WTC11 (cell line): ENCODE results near the gene OGFOD2.

Source experiments
- JUN ChIP-seq: sonication (generic); formaldehyde crosslinking; IDR thresholded peaks from 2 replicates; pipeline ENCODE4 v1.8.0; 2023; ENCODE audit warnings: mild to moderate bottlenecking, missing genetic modification reagents
- TF ChIP-seq, protein P1 (sequence below): fragments of 200-600 bp; IDR thresholded peaks from 2 replicates; pipeline ENCODE4 v1.8.0; 2022; ENCODE audit warnings: antibody characterized with exemption
- TF ChIP-seq, protein P2 (sequence below): sonication (generic); formaldehyde crosslinking; conservative IDR thresholded peaks from 2 replicates; pipeline ENCODE4 v1.8.1; 2023; ENCODE audit warnings: mild to moderate bottlenecking, low read depth, missing genetic modification reagents, moderate library complexity
- TF ChIP-seq, protein P3 (sequence below): sonication (generic); formaldehyde crosslinking; IDR thresholded peaks from 2 replicates; pipeline ENCODE4 v1.8.1; 2023; ENCODE audit warnings: mild to moderate bottlenecking, moderate library complexity, missing genetic modification reagents

DNA sequence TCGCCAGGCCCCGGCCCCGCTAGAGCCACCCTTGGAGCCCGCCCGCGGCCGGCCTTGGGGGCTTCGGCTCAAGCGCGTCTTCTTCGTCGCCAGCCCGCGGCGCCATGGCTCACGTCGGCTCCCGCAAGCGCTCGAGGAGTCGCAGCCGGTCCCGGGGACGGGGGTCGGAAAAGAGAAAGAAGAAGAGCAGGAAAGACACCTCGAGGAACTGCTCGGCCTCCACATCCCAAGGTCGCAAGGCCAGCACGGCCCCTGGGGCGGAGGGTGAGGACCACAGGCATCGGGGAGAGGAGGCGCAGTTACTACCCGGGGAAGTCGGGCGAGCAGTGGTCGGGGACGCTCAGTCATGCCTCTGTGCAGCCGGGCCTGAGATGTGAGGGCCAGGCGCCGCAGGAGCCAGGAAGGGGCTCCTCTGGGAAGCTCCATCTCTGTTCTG, 6.0 kb downstream of the OGFOD2 start:
- TF ChIP-seq, protein P1, sequence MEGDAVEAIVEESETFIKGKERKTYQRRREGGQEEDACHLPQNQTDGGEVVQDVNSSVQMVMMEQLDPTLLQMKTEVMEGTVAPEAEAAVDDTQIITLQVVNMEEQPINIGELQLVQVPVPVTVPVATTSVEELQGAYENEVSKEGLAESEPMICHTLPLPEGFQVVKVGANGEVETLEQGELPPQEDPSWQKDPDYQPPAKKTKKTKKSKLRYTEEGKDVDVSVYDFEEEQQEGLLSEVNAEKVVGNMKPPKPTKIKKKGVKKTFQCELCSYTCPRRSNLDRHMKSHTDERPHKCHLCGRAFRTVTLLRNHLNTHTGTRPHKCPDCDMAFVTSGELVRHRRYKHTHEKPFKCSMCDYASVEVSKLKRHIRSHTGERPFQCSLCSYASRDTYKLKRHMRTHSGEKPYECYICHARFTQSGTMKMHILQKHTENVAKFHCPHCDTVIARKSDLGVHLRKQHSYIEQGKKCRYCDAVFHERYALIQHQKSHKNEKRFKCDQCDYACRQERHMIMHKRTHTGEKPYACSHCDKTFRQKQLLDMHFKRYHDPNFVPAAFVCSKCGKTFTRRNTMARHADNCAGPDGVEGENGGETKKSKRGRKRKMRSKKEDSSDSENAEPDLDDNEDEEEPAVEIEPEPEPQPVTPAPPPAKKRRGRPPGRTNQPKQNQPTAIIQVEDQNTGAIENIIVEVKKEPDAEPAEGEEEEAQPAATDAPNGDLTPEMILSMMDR = no peak
- TF ChIP-seq, protein P2, sequence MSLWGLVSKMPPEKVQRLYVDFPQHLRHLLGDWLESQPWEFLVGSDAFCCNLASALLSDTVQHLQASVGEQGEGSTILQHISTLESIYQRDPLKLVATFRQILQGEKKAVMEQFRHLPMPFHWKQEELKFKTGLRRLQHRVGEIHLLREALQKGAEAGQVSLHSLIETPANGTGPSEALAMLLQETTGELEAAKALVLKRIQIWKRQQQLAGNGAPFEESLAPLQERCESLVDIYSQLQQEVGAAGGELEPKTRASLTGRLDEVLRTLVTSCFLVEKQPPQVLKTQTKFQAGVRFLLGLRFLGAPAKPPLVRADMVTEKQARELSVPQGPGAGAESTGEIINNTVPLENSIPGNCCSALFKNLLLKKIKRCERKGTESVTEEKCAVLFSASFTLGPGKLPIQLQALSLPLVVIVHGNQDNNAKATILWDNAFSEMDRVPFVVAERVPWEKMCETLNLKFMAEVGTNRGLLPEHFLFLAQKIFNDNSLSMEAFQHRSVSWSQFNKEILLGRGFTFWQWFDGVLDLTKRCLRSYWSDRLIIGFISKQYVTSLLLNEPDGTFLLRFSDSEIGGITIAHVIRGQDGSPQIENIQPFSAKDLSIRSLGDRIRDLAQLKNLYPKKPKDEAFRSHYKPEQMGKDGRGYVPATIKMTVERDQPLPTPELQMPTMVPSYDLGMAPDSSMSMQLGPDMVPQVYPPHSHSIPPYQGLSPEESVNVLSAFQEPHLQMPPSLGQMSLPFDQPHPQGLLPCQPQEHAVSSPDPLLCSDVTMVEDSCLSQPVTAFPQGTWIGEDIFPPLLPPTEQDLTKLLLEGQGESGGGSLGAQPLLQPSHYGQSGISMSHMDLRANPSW (CRISPR knock-in tag) = no peak
- TF ChIP-seq, protein P3, sequence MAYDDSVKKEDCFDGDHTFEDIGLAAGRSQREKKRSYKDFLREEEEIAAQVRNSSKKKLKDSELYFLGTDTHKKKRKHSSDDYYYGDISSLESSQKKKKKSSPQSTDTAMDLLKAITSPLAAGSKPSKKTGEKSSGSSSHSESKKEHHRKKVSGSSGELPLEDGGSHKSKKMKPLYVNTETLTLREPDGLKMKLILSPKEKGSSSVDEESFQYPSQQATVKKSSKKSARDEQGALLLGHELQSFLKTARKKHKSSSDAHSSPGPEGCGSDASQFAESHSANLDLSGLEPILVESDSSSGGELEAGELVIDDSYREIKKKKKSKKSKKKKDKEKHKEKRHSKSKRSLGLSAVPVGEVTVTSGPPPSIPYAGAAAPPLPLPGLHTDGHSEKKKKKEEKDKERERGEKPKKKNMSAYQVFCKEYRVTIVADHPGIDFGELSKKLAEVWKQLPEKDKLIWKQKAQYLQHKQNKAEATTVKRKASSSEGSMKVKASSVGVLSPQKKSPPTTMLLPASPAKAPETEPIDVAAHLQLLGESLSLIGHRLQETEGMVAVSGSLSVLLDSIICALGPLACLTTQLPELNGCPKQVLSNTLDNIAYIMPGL (CRISPR knock-in tag) = no peak
- no peak for TF ChIP-seq JUN (CRISPR knock-in tag)
